ENCODE data around the gene DOCK6.

The DOCK6 gene

GRCh38 chr19:11159598-11160439, 102.5 kb downstream of the DOCK6 start:
- DNase-seq: no peak
- no peak for TF ChIP-seq CTCF (IDR thresholded peaks at IDR 0.05; ENCODE audit: low read depth, low read length)
- Histone ChIP-seq H3K4me3 (ENCODE audit: low read depth, low read length) (no peak overlapping the region), H3K9me3 (ENCODE audit: severe bottlenecking) (no peaks in the 10 kb centered on the region), H3K27me3 (ENCODE audit: insufficient read depth, low read depth, severe bottlenecking) (no peaks in the 10 kb centered on the region), H3K27ac (no peak overlapping the region), H3K36me3 (peaks cover 2% of the 10 kb centered on the region; the same call in 1 of the 2 replicates)

DNA sequence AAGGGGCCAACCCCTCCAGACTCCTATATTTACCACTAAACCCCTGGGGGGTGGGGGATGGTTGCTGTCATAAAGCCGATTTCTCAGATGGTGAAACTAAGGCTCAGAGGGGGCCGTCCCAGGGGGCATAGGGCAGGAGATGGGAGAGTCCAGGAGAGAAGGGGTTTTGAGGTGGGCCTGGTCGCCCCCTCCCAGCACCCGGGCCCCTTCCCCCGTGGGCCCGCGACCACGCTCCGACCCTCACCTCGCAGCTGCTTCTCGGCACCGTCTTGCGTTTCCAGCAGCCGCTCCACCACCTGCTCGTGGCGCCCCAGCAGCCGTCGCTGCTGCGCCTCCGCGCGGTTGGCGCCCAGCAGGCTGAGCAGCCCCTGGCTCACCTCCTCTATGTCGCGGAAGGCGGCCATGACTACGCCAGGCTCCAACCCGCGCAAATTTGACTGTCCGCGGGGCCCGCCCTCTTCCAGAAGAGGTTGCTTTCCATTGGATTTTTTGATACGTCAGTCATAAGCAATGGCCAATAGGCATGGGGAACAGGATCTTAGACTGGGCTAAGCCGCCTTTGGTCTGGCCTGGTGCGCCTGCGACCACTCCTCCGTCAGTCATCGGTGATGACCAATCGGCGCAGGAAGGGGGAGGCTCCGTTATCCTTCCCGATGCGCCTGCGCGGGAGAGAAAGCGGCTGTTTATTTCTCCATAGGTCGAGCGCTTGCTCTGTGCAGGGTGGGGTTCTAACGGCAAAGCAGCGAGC, 106.8 kb downstream of the DOCK6 start, which contains the start of gene SPC24:
Gene SPC24 (minus strand): TSS at position 410 of the 748 bp plus-strand sequence. CDS start 6 bp downstream, at position 404.
- no peak for TF ChIP-seq CTCF (IDR thresholded peaks at IDR 0.05; ENCODE audit: low read depth, low read length)
- Histone ChIP-seq H3K27ac (peak within 1 kb of the TSS; percentile 94), H3K4me3 (ENCODE audit: low read depth, low read length) (peak within 1 kb of the TSS; percentile 98), H3K9me3 (ENCODE audit: severe bottlenecking) (no peaks in the 10 kb centered on the region), H3K27me3 (ENCODE audit: insufficient read depth, low read depth, severe bottlenecking) (no peaks in the 10 kb centered on the region), H3K36me3 (peaks cover 27% of the 10 kb centered on the region)
- peak; percentile 98 for DNase-seq

DNA sequence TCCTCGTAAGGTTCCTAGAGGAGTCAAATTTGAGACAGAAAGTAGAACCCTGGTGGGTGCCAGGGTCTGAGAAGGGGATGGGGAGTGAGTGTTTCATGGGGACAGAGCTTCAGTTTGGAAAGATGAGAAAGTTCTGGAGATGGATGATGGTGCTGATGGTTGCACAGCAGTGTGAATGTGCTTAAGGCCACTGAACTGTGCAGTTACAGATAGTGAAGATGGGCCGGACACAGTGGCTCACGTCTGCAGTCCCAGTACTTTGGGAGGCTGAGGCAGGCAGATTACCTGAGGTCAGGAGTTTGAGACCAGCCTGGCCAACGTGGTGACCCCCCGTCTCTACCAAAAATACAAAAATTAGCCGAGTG, 107.7 kb downstream of the DOCK6 start:
- Histone ChIP-seq H3K36me3 (peaks cover 30% of the 10 kb centered on the region), H3K4me3 (ENCODE audit: low read depth, low read length) (peak overlapping the region; percentile 98), H3K27ac (peak overlapping the region; percentile 94), H3K27me3 (ENCODE audit: insufficient read depth, low read depth, severe bottlenecking) (no peaks in the 10 kb centered on the region), H3K9me3 (ENCODE audit: severe bottlenecking) (no peaks in the 10 kb centered on the region)
- no peak for DNase-seq
- no peak for TF ChIP-seq CTCF (IDR thresholded peaks at IDR 0.05; ENCODE audit: low read depth, low read length)

GRCh38 chr19:11152318-11153062, 109.8 kb downstream of the DOCK6 start:
- Histone ChIP-seq H3K9me3 (ENCODE audit: severe bottlenecking) (no peaks in the 10 kb centered on the region), H3K27ac (no peak overlapping the region), H3K36me3 (peaks cover 46% of the 10 kb centered on the region), H3K27me3 (ENCODE audit: insufficient read depth, low read depth, severe bottlenecking) (no peaks in the 10 kb centered on the region), H3K4me3 (ENCODE audit: low read depth, low read length) (no peak overlapping the region)
- no peak for TF ChIP-seq CTCF (IDR thresholded peaks at IDR 0.05; ENCODE audit: low read depth, low read length)
- DNase-seq: no peak

GRCh38 chr19:11151181-11151580, 111.1 kb downstream of the DOCK6 start:
- Histone ChIP-seq H3K27ac (no peak overlapping the region), H3K4me3 (ENCODE audit: low read depth, low read length) (no peak overlapping the region), H3K36me3 (peaks cover 56% of the 10 kb centered on the region), H3K9me3 (ENCODE audit: severe bottlenecking) (no peaks in the 10 kb centered on the region), H3K27me3 (ENCODE audit: insufficient read depth, low read depth, severe bottlenecking) (no peaks in the 10 kb centered on the region)
- no peak for DNase-seq
- TF ChIP-seq CTCF (IDR thresholded peaks at IDR 0.05; ENCODE audit: low read depth, low read length): no peak
